Renal cortical epithelial cell (primary cell): ENCODE data around the gene MUCL3. TPM values are rescaled to one million over a fixed set of nuclear protein-coding genes. Genes with fewer than 3 reads are reported as not detected.
"Not testable (repeated sequence)": the region's sequence is repeated elsewhere in the genome, so short reads cannot be mapped to it uniquely, and the experiment has no call there.

Experiments used
- DNase-seq: peaks from one replicate; pipeline ENCODE4 v3.0.0-alpha.2; 2011; ENCODE audit warnings: low read depth
- total RNA-seq: library from RNA; depleted of rRNA; stranded (reverse); fragments of >200 nt; gene quantifications from 2 replicates; pipeline ENCODE4 v1.2.3, GENCODE V29; 2014

Gene MUCL3
- total RNA-seq, 1 donor from 2014 or later, result not detected

GRCh38 chr6:30939473-30939872 lies 1.3 kb upstream of the MUCL3 start:
- DNase-seq, result no peak

DNA sequence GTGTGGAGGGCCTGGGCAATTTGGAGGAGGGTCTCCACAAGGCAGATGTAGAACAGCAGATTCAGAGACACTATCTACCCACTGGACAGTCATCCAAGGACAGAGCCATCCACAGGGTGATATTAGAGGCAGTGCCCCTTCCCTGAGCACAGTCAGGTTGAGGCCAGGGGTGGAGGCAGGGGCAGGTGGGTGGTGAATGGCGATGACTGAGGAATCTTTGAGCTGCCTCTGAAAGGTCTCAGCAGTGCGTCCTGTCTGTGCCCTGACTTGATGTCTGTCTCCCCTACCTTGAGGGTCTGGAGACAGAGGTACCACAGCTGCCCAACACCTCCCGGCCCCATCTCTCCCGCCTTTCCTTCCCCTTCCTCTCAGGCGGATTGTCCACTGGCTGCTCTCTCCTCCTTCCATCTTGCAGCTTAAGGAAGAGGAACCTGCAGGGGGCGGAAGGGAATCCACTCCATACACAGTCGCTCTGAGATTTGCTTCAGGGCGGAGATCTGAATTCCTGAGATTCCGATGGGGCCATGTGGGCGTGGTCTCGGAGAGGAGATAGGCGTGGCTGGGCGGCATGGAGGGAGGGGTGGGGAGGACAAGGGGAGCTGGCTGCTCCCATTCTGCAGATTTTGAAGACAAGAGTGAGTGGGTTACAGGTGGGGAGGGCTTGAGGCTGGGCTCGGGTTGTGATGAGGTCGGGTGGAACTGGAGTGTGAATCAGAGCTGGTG lies 1.7 kb downstream of the MUCL3 start:
- DNase-seq, result peak; percentile 86

DNA sequence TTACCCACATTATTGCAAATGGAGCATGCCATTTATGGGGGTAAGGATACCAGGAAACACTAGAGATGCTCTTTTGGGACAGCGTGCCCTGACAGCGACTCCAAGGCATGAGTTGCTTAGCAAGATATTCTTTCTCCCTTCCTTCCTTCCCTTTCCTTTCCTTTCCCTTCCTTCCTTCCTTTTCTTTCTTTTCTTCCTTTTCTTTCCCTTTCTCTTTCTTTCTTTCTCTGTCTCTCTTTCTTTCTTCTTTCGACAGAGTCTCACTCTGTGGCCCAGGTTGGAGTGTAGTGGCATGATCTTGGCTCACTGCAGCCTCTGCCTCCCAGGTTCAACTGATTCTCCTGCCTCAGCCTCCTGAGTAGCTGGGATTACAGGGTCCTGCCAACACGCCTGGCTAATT lies 3.3 kb downstream of the MUCL3 start:
- no peak for DNase-seq

DNA sequence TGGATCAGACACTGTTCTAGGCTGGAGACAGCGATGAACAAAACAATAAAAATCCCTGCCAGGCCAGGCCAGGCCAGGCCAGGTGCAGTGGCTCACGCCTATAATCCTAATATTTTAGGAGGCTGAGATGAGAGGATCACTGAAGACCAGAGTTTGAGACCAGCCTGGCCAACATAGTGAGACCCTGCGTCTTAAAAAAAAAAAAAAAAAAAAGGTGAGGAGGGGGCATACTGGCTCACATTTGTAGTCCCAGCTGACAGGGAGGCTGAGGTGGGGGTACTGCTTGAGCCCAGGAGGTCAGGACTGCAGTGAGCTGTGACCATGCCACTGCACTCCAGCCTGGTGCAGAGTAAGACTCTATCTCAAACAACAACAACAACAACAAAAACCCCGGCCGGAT lies 4.5 kb downstream of the MUCL3 start:
- DNase-seq, result no peak

GRCh38 chr6:30947231-30947630 lies 6.5 kb downstream of the MUCL3 start:
- DNase-seq, result no peak

DNA sequence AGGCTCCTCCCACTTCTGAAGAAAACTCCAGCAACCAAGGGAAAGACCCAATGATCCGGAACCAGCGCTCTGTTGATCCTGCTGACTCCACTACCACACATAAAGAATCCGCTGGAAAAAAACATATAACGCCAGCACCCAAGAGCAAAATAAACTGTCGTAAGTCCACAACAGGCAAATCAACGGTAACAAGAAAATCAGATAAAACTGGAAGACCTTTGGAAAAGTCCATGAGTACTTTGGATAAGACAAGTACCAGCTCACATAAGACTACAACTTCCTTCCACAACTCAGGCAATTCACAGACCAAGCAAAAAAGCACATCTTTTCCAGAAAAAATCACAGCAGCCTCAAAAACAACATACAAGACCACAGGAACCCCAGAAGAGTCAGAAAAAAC lies 8.0 kb downstream of the MUCL3 start:
- peak; percentile 47 for DNase-seq

GRCh38 chr6:30951907-30952469 lies 11.2 kb downstream of the MUCL3 start:
- DNase-seq, result no peak

- DNase-seq, result no peak
These were observed 14.0 kb downstream of the MUCL3 start for GRCh38 chr6:30954631-30955366.

DNA sequence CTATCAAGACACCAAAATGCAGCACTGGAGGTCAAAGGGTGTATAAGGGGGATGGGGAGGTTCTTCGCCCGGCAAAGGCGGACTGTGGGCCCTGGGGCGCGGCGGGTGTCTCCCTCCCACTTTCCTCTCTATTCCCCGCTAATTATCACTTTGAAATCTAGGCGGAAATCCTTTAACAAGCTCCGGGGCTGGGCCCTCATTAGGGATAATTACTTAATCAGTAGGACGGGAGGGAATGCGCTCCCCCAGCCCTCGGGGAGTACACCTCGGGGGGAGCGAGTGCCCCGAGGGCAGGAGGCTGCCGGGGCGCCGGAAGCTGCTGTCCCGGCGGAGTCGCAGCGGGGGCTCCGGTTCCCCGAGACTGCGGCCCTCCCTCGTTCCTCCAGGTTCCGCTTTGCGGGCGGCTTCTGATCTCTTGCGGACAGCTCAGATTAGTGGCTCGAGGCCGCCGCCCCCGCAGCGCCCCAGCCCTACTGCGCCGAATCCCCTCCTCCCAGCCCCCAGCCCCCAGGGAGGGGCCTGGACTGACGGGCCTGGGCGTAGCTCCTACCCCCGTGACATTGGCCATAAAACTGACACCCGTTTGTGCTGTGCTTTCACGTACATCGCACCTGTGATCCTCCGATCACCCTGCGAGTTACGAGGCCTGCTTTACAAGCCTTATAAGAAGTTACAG lies 14.7 kb downstream of the MUCL3 start:
- DNase-seq, result no peak

- DNase-seq, result no peak
These were observed 16.9 kb downstream of the MUCL3 start for GRCh38 chr6:30957716-30958115.

GRCh38 chr6:30960907-30961673 lies 20.3 kb downstream of the MUCL3 start:
- peak; percentile 86 for DNase-seq

DNA sequence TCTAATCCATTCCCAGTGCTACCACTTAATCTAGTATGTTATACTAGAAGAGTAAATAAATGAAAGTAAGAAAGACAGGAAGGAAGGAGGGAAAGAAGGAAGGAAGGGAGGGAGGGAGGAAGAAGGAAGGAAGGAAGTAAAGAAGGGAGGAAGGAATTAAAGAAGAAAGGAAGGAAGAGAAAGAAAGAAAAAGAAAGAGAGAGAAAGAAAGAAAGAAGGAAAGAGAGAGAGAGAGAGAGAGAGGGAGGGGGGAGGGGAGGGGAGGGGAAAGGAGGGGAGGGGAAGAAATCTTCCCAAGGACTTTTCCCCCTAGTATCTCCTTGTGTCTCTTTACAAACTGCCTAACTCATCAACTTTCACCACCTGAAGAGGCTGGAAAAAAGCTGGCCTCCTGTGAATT lies 21.9 kb downstream of the MUCL3 start:
- no peak for DNase-seq

GRCh38 chr6:30963641-30964040 lies 22.9 kb downstream of the MUCL3 start:
- DNase-seq, result peak; percentile 57

GRCh38 chr6:30964075-30964474 lies 23.3 kb downstream of the MUCL3 start:
- no peak for DNase-seq

DNA sequence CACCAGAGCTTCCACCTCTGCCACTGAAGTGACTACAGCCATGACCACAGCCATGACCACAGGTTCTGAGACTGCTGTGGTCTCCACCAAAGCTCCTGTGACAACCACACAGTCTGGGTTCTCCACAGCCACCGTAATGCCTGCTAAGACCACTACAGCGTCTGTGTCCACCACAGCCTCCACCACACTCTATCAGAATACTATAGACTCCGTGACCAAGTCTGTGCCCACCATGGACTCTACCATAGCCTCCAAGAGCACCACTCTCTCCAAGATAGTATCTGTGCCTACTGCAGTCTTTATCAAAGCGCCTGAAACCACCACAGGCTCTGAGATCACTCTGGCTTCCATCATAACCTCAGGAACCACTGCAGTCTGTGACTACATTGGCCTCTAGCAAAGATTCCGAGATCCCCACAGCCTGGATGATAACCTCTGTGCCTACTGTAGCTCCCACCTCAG lies 24.4 kb downstream of the MUCL3 start:
- DNase-seq, result no peak

DNA sequence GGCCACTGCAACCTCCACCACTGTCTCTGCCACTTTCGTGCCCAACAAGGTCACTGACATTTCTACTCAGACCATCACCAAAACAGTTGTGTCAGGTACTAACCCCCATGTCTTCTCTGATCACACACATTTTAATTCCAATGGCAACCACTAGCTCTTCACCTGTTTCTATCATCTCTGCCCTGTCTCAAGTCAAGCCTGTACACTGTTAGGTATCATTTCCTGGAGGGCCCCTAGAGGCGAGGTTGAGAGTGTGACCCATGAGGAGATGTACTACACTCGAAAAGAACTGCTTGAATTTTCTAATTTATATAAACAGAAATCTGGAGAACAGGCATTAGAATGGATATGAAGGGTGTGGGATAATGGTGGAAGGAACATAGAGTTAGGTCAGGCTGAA lies 25.4 kb downstream of the MUCL3 start:
- DNase-seq, result no peak

GRCh38 chr6:30969171-30969570 lies 28.4 kb downstream of the MUCL3 start:
- not testable (repeated sequence) for DNase-seq

DNA sequence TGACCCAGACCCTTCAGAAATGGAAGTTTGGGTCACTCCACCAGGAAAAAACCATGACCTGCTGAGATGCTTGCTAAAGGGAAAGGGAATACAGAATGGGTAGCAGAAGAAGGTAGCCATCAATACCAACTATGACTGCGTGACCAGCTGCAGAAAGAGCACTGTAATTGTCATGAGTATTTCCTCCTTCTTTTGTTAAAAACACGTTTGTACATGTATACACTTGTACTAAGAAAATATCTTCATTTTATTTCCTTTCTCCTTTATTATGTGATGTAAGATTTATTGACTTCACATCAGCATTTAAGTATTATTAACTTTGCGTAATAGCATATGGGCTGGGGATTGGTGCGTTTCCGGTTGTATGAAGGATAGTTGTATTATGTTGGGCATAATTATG lies 30.2 kb downstream of the MUCL3 start:
- DNase-seq, result no peak

DNA sequence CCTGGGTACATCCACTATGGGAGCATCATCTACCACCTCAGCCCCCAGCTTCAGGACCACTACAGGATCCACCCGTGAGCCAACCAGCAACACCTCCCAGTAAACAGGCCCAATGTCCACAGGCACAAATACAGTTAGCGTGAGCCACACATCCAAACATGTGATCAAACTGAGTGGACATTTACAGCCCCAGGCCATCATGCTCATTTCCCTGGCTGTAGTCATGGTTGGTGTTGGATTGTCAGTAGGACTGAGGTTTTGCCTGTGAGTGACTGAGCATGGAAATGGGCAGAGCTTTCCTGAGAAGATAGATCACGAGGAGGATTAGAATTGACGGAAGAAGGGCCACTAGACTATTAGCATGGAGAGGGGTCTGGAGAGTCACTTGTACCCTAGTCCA lies 32.0 kb downstream of the MUCL3 start:
- no peak for DNase-seq

- DNase-seq, result no peak
These were observed 33.9 kb downstream of the MUCL3 start for GRCh38 chr6:30974490-30975252.

- DNase-seq, result no peak
These were observed 38.4 kb downstream of the MUCL3 start for GRCh38 chr6:30979141-30979540.
